GDM1 (cell line): ENCODE measurements around the gene JADE2.
"Not testable (repeated sequence)": the region's sequence is repeated elsewhere in the genome, so short reads cannot be mapped to it uniquely, and the experiment has no call there.

Experiments
- DNase-seq: peaks from one replicate; lab custom pipeline; 2025; lab: John Stamatoyannopoulos, UW

Gene JADE2

DNA sequence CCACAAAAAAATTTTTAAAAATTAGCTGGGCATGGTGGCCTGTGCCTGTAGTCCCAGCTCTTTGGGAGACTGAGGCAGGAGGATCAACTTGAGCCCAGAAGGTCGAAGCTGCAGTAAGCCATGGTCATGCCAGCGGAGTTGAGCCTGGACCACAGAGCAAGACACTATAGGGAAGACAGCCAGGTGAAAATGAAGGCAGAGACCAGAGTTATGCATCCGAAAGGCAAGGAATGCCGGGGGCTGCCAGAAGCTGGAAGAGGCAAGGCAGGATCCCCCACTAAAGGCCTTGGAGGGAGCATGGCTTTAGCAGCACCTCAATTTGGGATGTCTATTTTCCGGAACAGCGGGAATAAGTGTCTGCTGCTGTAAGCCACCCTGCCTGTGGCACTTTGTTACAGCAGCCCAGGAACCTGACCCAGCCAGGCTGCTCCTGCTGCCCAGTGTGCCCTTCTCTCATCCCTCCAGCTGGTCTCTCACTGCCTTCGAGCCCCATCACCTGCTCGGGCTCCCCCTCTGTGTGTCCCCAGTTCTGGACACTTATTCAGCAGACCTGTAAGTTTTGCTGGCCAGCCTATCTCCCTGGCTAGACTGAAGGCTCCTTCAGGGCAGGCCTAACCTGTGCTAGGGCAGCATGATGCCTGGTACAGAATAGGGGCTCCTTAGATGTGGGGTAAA lies 16.8 kb upstream of the JADE2 start:
- DNase-seq = no peak

GRCh38 chr5:134509308-134510040 lies 16.0 kb upstream of the JADE2 start:
- peak; percentile 15 for DNase-seq

DNA sequence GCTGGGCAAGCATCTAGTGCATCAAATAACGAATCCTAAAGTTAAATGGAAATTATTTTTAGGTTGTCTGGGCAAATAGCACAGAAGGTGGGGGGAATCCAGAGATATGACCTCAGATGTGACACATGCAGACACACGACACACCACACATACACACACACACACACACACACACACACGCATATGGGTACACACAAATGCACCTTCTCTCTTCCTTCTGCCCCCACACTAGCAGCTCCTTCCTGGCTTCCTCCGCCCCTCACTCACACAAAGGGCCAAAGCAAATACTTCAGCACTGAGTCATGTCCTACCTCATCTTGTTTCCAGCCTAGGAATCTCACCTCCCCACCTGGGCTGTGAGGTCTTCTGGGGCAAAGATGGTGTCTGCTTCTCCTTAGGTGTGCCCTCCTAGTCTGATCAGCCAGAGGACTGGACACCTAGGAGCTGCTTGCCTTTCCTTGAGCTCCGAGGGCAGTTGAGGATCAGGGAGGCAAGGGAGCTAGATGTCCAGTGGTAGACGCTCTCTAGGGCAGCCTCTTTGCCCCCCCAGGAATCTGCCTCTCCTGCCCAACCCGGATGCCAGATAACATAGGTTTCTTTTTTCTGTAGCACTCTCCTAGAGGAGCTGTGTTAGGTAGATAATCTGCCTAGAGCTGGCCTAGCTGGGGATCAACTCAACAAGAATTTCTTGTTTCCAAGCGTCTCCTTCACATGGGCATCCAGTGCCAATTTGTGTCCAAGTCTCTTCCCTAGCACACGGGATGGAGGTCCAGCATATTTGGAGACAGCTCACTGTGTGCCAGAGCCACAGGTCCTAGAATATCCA lies 14.3 kb upstream of the JADE2 start:
- DNase-seq = peak; percentile 10

DNA sequence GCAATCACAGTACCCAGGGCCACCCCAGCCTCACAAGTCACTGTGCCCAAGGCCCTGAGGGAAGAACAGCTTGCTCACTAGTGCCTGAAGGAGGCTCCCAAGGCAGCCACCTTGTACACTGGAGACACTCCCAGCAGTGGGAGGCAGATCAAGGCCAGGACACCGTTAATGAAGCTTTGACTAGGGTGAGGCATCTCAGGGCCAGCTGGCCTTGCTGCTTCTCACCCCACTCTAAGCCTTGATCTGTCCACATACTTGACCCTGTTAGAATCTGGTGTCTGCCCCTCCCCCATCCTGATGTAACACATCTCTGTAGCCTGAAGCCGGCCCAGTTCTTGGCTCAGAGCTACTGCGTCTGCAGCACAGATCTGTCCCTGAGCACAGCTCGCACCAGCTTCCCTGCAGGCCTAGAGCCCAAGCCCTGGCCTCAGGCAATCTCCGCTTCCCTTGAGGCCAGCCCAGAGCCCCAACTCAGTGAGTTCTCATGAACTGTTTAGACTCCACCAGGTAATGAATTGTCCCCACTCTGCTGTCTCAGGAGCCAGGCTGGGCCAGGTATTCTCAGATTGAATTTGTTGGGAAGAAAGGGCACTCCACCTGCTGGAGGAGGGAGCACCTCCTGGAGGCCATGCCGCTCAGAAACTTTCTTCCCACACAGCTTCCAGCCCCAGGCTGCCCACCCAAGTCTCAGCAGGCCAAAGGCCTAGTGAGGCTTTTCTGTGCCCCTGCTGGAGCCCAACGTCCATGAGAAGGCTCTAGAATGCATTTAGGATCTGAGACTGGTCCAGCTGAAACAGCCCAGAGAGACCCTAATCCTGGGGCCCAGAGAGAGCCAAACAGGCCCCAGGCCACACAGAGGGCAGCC lies 13.4 kb upstream of the JADE2 start:
- DNase-seq = no peak

- DNase-seq = no peak
Observed at GRCh38 chr5:134512661-134512999, 12.8 kb upstream of the JADE2 start.

DNA sequence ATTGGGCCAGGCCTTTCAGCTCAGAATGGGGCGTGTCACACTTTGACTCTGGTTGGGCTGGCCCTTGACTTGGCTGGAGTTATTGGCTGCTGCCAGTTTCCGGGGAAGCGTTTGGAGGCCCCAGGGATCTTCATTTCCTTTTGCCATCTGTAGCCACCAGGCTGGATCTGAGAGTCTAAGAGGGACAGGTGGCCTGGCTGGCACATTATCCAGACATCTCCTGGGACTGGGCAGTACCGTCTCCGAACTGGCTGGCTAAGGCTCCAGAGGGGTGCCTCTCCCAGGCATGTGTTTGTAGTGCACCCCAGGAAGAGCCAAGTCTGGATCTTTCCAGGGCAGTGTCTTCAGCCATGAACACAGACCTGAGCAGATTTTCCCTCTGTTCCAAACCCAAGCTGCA lies 9.7 kb upstream of the JADE2 start:
- DNase-seq = no peak

DNA sequence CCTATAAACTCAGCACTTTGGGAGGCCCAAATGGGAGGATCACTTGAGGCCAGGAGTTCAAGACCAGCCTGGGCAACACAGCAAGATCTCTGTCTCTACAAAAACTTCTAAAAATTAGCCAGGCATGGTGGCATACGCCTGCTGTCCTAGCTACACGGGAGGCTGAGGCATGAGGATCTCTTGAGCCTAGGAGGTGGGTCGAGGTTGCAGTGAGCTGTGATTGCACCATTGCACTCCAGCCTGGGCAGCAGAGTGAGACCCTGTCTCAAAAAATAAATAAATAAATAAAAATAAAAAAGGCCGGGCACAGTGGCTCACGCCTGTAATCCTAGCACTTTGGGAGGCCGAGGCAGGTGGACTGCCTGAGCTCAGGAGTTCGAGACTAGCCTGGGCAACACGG lies 8.5 kb upstream of the JADE2 start:
- DNase-seq = not testable (repeated sequence)

DNA sequence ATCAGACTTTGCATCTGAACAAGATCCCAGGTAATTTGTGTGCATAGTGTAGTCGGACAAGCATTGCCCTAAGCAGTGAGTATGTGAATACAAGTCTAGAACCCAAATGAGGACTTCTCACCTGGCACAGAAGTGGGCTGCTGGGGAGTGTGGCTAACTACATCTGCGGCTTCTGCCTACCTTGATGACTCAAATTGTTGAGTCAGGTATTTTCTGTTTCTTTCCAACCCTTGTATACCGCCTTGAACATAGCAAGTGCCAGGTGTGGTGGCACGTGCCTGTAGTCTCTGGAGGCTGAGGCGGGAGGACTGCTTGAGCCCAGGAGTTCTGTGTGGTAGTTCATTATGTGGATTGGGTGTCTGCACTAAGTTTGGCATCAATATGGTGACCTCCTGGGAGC lies 7.9 kb upstream of the JADE2 start:
- DNase-seq = no peak

- DNase-seq = no peak
Observed at GRCh38 chr5:134519989-134520388, 5.5 kb upstream of the JADE2 start.

DNA sequence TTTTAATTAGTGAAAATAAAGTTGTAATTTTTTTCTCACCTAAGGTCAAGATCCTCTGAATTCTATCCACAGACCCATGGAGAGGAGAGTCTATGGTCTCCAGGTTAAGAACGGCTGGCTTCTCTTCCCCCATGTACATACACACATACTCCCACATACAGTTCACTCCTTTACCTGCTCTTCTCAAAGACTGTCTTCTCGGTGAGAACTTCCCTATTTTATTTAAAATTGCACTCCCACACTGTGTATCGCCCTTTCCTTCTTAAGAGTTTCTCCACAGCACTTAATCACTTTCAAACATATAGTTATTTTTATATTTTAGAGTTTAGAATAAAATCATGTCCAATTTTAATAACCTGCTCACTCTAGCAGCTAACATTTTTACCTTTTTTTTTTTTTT lies 3.6 kb upstream of the JADE2 start:
- peak; percentile 16 for DNase-seq

DNA sequence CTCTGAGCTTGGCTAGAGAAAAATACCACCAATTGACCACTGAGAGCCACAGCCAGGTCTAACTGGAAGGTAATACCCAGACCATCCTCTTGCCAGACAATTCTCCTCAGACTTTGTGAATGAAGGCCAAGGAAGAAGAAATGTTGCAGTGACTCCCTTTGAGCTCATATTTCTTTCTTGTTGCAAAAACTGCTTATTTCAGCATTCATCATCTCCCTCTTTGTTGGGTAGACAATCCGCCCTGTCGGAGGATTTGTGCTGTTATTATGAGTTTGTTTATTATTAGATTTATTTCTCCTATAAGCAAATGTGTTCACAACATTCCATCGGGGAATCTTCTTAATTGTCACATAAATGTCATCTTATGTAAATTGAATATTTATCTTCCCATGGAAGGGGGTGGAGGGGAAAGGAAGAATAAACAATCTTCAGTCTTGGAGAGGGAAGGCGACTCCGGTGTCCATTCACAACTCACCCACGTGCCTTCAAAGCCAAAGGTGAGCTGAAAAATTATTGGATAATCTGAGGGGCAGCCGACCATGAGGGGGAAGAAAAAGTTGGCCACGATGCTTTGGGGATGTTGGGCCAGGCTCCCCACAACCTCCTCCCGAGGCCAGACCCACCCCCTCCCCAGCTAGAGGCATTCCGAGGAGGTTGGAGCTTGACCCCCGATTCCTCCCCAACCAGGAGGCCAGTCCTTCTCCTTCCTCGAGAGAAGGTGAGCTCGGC lies 1.8 kb upstream of the JADE2 start:
- no peak for DNase-seq

DNA sequence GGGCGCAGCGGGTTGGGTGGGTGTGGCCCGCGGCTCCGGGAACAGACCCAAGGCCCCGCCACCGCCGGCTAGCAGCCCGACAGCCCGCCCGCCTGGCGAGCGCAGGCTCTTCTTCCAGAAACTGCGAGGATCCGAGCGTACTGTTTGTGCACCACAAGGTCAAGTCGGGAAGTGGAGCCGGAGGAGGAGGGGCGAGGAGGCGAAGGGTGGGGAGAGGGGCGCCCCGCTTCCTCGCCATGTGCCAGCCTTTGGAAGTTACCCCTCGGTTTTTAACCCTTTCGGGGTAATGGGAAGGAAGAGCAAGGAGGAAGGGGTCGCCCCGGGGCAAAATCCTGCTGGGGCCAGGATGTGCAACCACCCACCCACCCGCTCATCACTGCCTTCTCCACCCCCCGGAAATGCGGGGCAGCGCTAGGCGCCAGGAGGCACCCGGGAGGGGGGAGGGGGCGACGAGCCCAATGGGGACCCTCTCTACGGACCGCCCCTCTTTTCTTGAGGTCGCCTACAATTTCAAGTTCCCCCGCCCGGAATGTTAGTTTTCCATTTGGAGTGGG lies 1.1 kb upstream of the JADE2 start:
- peak; percentile 87 for DNase-seq

DNA sequence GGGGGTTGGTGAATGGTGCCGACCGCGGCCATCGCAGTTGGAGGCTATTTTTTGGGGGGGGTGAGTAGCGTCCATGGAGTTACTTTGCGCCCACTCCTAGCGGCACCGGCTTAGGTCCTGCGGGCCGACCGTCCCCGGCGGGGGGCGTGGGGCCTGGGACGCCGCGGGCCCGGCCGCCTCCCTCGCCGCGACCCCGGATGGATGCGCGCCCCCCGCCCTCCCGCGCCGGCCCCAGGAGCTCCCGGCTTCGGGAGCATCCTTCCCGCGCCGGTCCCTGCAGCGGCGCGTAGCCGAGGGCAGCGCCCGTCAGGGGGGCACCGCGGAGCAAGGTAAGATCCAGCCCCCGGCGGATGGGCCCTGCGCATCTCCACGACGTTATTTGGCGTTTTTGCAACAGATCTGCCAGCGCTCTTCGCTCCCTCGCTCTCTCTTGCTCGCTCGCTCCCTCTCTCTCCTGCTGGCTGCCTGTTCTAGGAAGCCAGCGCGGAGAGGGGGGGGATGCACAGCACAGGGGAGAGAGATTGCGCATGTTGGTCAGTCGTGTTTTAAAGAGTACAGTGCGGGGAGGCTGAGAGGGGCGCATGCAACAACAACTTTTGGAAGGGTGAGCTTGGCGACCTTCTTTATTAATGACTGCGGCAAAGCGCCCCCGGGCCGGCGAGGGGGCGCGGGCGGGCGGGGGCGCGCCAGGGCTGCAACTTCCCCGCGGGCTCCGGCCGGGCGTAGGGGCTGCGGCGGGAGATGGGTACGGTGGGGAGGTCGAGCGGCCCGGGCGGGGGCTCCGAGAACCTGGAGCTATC lies 413 bp downstream of the JADE2 start:
- peak; percentile 29 for DNase-seq

DNA sequence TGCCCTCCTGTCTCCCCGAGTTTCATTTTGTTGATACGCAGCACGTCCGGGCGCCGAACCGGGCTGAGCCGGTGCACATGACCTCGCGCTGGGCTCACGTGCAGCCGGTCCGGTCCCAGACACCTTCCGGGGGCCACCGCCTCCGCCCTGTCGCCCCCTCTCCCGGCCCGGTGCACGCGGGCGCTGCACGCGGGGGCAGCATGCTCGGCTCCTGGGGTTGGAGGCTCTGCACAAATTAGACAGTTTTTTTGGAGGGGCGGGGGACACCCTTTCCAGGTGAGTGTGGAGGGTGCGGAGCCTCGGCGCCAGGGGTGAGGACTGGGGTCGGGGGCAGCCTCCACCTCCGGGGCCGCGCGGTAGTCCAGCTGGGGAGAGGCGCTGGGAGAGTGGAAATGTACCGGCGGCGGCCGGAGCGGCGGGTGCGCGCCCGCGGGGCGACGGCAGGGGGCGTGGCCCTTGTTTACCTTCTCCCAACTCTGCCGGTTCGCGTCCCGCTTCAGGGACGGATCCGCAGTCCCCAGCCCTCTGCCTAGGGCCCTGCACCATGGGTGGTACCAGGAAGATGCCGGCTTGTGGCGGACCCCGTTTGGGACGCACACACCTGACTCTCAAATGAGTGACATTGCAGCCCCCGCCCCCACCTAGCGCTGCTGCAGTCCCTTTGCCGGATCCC lies 1.1 kb downstream of the JADE2 start:
- peak; percentile 83 for DNase-seq

DNA sequence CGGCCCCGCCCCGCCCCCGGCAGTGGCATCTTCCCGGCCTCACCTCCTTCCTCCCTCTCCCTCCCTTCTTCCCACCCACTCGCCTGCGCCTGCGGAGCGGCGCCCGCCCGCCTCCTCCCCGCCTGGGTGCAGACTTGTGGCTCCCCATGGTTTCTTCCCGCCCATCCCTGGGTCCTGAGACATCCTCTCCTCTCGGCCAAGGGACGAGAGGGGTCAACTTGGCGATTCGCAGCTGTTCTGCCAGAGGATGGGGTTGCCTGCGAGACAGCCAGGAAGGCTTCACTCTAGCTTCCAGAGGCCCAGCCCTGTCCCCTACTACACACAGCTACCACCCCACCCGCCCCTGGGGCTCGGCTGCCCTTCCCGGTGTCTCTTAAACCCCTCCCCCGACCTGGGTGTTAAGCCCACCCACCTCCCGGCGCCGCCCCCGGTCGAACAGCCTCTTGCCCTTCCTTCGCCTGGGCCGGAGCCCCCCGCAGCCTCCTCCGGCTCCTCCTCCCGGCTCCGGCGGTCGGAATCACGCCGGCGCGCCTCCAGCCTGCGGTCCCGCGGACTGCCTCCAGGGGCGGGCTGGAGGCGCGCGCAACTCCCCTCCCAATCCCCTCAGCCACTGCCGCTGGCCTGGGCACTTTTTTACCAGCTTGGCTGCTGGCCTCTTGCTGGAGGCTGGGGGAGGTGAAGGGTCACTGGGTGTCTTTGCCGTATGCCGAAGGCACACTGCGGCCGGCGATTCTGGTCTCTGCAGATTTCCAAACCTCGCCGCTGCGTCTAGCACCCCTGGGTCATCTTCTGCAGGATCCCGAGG lies 1.9 kb downstream of the JADE2 start:
- peak; percentile 87 for DNase-seq

- DNase-seq = no peak
Observed at GRCh38 chr5:134527961-134528424, 2.5 kb downstream of the JADE2 start.

GRCh38 chr5:134528556-134528955 lies 3.1 kb downstream of the JADE2 start:
- DNase-seq = no peak

DNA sequence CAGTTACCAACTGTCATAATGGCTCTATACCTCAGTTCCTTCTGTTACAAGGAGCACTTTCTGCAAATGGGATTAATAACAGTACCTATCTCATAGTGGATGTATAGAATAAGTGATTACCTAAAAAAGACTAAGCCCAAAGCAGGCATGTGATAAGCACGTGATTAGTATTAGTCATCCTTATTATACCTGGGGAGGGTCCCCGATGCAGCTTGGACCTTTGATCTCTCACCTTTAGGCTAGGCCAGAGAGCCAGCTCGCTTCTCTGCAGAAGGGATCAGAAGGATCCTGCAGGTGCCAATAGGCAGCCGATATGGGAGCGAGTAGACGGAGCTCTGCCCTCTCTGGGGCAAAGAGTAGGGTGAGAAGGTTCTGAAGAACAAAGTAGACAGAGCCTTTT lies 4.0 kb downstream of the JADE2 start:
- no peak for DNase-seq
